ENCODE results near the gene INPP5A.

Gene INPP5A

DNA sequence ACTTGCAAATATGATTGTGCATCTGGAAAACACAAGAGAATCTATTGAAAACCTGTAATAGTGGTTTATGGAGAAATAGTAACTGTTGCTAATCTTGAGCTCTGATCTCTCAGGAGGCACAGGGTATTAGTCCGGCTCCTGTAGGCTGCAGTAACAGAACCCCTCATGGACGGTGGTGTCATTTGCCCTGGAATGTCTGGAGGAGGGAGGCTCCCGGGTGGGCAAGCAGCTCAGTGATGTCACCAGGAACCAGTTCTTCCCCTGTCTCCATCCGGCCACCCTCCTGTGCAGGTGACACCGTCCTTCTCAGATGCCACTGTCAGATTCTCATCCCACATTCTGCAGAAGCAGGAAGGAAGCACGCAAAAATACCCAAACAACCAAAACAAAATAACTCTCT, 29.3 kb downstream of the INPP5A start:
- Histone ChIP-seq H3K27ac (replicated peaks) (no peak overlapping the region), H3K4me3 (replicated peaks; ENCODE audit: insufficient read depth, low read length) (no peak overlapping the region), H3K27me3 (ENCODE audit: insufficient read depth, poor library complexity, severe bottlenecking) (no peaks in the 10 kb centered on the region)
- TF ChIP-seq GABPA (IDR thresholded peaks at IDR 0.05; ENCODE audit: low read depth), result no peak
- TF ChIP-seq, protein P1, sequence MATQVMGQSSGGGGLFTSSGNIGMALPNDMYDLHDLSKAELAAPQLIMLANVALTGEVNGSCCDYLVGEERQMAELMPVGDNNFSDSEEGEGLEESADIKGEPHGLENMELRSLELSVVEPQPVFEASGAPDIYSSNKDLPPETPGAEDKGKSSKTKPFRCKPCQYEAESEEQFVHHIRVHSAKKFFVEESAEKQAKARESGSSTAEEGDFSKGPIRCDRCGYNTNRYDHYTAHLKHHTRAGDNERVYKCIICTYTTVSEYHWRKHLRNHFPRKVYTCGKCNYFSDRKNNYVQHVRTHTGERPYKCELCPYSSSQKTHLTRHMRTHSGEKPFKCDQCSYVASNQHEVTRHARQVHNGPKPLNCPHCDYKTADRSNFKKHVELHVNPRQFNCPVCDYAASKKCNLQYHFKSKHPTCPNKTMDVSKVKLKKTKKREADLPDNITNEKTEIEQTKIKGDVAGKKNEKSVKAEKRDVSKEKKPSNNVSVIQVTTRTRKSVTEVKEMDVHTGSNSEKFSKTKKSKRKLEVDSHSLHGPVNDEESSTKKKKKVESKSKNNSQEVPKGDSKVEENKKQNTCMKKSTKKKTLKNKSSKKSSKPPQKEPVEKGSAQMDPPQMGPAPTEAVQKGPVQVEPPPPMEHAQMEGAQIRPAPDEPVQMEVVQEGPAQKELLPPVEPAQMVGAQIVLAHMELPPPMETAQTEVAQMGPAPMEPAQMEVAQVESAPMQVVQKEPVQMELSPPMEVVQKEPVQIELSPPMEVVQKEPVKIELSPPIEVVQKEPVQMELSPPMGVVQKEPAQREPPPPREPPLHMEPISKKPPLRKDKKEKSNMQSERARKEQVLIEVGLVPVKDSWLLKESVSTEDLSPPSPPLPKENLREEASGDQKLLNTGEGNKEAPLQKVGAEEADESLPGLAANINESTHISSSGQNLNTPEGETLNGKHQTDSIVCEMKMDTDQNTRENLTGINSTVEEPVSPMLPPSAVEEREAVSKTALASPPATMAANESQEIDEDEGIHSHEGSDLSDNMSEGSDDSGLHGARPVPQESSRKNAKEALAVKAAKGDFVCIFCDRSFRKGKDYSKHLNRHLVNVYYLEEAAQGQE (IDR thresholded peaks at IDR 0.05; ENCODE audit: insufficient replicate concordance, low read depth), result no peak
- no peak for TF ChIP-seq SPI1 (IDR thresholded peaks at IDR 0.05; ENCODE audit: borderline replicate concordance, low read depth)
- no peak for TF ChIP-seq POLR2AphosphoS5 (IDR thresholded peaks at IDR 0.05; ENCODE audit: low read depth)
- TF ChIP-seq, protein P2, sequence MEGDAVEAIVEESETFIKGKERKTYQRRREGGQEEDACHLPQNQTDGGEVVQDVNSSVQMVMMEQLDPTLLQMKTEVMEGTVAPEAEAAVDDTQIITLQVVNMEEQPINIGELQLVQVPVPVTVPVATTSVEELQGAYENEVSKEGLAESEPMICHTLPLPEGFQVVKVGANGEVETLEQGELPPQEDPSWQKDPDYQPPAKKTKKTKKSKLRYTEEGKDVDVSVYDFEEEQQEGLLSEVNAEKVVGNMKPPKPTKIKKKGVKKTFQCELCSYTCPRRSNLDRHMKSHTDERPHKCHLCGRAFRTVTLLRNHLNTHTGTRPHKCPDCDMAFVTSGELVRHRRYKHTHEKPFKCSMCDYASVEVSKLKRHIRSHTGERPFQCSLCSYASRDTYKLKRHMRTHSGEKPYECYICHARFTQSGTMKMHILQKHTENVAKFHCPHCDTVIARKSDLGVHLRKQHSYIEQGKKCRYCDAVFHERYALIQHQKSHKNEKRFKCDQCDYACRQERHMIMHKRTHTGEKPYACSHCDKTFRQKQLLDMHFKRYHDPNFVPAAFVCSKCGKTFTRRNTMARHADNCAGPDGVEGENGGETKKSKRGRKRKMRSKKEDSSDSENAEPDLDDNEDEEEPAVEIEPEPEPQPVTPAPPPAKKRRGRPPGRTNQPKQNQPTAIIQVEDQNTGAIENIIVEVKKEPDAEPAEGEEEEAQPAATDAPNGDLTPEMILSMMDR (IDR thresholded peaks at IDR 0.05; ENCODE audit: insufficient read depth, low read length), result no peak
- no peak for DNase-seq (ENCODE audit: low read depth in 1 of 2, low spot score in 1 of 2)

DNA sequence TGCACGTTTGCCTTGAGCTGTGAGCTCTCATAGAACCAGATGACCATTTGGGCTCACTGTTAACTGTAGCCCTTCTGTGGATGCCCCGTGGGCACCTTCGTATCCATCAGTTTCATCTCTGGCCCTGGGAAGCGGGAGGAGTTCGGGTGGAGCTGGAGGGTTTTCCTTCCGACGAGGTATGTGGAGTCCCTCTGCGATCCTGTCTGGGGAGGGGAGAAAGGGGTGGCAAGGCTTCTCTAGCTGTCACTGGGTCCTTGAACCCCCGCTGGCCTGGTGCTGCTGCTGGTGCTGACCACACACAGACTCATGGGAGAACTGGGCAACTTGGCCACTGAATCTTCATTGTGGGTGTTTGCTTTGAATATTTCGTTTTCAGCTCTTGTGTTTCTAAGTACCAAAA, 32.7 kb downstream of the INPP5A start:
- H3K27me3 ChIP-seq (ENCODE audit: insufficient read depth, poor library complexity, severe bottlenecking), result no peaks in the 10 kb centered on the region

DNA sequence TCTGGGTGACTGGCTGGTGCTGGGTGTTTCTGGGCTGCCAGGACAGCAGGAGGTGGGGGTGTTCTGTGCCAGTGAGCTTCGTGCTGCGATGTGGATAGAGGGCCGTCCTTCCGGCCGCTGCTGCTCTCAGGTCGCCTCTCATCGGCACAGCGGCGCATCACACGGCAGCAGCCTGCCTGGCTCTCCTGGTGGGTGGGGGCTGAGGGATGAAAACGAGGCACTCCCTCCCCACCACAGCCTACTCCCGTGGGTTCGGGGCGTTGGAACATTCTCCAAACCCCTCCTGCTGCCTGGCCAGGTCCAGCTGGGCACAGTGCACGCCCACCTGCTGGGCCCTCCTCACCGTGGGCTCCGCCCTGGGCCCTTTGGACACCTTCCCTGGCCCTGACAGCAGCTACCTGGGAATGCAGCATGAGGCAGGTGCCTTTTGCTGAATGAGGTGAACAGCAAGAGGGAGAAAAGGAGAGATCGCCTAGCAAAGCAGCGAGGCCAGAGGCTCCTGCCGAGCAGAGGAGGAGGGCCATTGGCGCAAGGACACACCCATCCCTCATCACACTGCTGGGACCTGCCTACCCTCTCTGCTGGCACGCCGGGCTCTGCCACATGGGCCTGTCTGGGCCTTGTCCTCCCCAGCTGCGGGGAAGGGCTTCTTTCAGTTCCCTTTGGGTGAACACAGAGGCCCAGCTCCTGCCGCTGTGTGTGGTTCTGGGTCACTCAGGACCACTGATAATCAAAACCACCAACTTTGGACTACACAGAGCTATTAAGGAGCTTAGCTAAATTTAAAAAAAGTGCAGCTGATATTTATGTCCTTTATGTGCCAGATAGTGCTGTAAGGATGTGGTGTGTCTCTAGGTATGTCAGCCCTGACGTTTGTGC, 33.4 kb downstream of the INPP5A start:
- Histone ChIP-seq H3K27me3 (ENCODE audit: insufficient read depth, poor library complexity, severe bottlenecking) (no peaks in the 10 kb centered on the region), H3K4me3 (replicated peaks; ENCODE audit: insufficient read depth, low read length) (no peak overlapping the region), H3K27ac (replicated peaks) (peak overlapping the region; percentile 23)
- TF ChIP-seq, protein P2 (IDR thresholded peaks at IDR 0.05; ENCODE audit: insufficient read depth, low read length), result no peak
- TF ChIP-seq POLR2AphosphoS5 (IDR thresholded peaks at IDR 0.05; ENCODE audit: low read depth) (no peak), SPI1 (IDR thresholded peaks at IDR 0.05; ENCODE audit: borderline replicate concordance, low read depth) (no peak), GABPA (IDR thresholded peaks at IDR 0.05; ENCODE audit: low read depth) (no peak)
- TF ChIP-seq, protein P1 (IDR thresholded peaks at IDR 0.05; ENCODE audit: insufficient replicate concordance, low read depth), result no peak
- peak in 1 of 2 experiments; percentile 62 for DNase-seq (ENCODE audit: low read depth in 1 of 2, low spot score in 1 of 2)

More for the DNA sequence above, 32.7 kb downstream of the INPP5A start:
- Histone ChIP-seq H3K4me3 (replicated peaks; ENCODE audit: insufficient read depth, low read length) (no peak overlapping the region), H3K27ac (replicated peaks) (no peak overlapping the region)
- DNase-seq (ENCODE audit: low read depth in 1 of 2, low spot score in 1 of 2), result no peak
- TF ChIP-seq, protein P1 (IDR thresholded peaks at IDR 0.05; ENCODE audit: insufficient replicate concordance, low read depth), result no peak
- TF ChIP-seq POLR2AphosphoS5 (IDR thresholded peaks at IDR 0.05; ENCODE audit: low read depth), result no peak
- TF ChIP-seq SPI1 (IDR thresholded peaks at IDR 0.05; ENCODE audit: borderline replicate concordance, low read depth), result no peak
- TF ChIP-seq, protein P2 (IDR thresholded peaks at IDR 0.05; ENCODE audit: insufficient read depth, low read length), result no peak
- TF ChIP-seq GABPA (IDR thresholded peaks at IDR 0.05; ENCODE audit: low read depth), result no peak
